Activated CD4-positive, alpha-beta T cell treated with anti-CD3 and anti-CD28 coated beads, Interleukin-2, Interleukin-4, amounts not matched to agents 100 ng/mL and 50 ng/mL, durations not matched to agents 16 hours and 8 hours (primary cell): ENCODE data around the gene SRRM1.
"Not testable (repeated sequence)": the region's sequence is repeated elsewhere in the genome, so short reads cannot be mapped to it uniquely, and the experiment has no call there.

Experiments used
- DNase-seq: peaks from one replicate; pipeline ENCODE4 v3.0.0-alpha.2; 2020; ENCODE audit warnings: low spot score

Gene SRRM1

GRCh38 chr1:24695202-24695974, 52.3 kb downstream of the SRRM1 start:
- DNase-seq = no peak

- no peak for DNase-seq
Measured at GRCh38 chr1:24696041-24696755, 53.1 kb downstream of the SRRM1 start.

- DNase-seq = no peak
Measured at GRCh38 chr1:24696756-24697330, 53.7 kb downstream of the SRRM1 start.

GRCh38 chr1:24697453-24698001, 54.4 kb downstream of the SRRM1 start:
- DNase-seq = not testable (repeated sequence)

- not testable (repeated sequence) for DNase-seq
Measured at GRCh38 chr1:24698326-24698725, 55.2 kb downstream of the SRRM1 start.

- DNase-seq = no peak
Measured at GRCh38 chr1:24699628-24700027, 56.5 kb downstream of the SRRM1 start.

- DNase-seq = no peak
Measured at GRCh38 chr1:24702511-24703293, 59.6 kb downstream of the SRRM1 start.

GRCh38 chr1:24704411-24705259, 61.5 kb downstream of the SRRM1 start:
- DNase-seq = no peak

- DNase-seq = peak; percentile 24
Measured at GRCh38 chr1:24705260-24706073, 62.4 kb downstream of the SRRM1 start.

- DNase-seq = not testable (repeated sequence)
Measured at GRCh38 chr1:24706074-24706389, 62.9 kb downstream of the SRRM1 start.

- DNase-seq = no peak
Measured at GRCh38 chr1:24707687-24708086, 64.6 kb downstream of the SRRM1 start.

GRCh38 chr1:24708938-24709337, 65.8 kb downstream of the SRRM1 start:
- DNase-seq = no peak

- DNase-seq = peak; percentile 33
Measured at GRCh38 chr1:24709791-24710441, 66.8 kb downstream of the SRRM1 start.

GRCh38 chr1:24711329-24711728, 68.2 kb downstream of the SRRM1 start:
- DNase-seq = no peak

GRCh38 chr1:24713176-24713575, 70.1 kb downstream of the SRRM1 start:
- no peak for DNase-seq

- DNase-seq = no peak
Measured at GRCh38 chr1:24713736-24714135, 70.6 kb downstream of the SRRM1 start.

- DNase-seq = no peak
Measured at GRCh38 chr1:24714859-24715520, 71.9 kb downstream of the SRRM1 start.

GRCh38 chr1:24715658-24716057, 72.6 kb downstream of the SRRM1 start:
- DNase-seq = no peak
